Measurements from ENCODE around the gene CEACAM6.
"Not testable (repeated sequence)": the region's sequence is repeated elsewhere in the genome, so short reads cannot be mapped to it uniquely, and the experiment has no call there.

Gene CEACAM6

DNA sequence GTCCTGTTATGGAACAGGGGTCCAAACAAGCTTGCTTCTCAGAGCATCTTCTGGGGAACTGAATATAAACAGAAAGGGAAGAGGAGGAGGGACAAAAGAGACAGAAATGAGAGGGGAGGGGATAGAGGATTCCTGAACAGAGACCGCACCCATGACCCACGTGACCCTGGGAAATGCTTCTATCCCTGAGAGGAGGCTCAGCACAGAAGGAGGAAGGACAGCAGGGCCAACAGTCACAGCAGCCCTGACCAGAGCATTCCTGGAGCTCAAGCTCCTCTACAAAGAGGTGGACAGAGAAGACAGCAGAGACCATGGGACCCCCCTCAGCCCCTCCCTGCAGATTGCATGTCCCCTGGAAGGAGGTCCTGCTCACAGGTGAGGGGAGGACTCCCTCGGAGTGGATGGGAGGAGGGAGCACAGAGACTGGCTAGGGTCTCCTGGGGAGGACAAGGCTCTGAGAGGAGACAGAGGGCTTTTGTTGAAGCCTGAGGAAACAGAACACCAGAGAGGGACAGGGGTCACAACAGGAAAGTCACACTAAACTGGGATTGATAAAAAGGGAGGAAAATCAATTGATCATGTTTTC is at the start of gene CEACAM6:
CEACAM6 (plus strand) TSS at position 203 of the 586 bp plus-strand sequence; CDS start at position 312, 109 bp downstream.
- no peak for DNase-seq (ENCODE audit: low spot score)

DNA sequence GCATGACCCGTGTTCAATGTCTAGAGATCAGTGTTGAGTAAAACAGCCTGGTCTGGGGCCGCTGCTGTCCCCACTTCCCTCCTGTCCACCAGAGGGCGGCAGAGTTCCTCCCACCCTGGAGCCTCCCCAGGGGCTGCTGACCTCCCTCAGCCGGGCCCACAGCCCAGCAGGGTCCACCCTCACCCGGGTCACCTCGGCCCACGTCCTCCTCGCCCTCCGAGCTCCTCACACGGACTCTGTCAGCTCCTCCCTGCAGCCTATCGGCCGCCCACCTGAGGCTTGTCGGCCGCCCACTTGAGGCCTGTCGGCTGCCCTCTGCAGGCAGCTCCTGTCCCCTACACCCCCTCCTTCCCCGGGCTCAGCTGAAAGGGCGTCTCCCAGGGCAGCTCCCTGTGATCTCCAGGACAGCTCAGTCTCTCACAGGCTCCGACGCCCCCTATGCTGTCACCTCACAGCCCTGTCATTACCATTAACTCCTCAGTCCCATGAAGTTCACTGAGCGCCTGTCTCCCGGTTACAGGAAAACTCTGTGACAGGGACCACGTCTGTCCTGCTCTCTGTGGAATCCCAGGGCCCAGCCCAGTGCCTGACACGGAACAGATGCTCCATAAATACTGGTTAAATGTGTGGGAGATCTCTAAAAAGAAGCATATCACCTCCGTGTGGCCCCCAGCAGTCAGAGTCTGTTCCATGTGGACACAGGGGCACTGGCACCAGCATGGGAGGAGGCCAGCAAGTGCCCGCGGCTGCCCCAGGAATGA is 48.4 kb upstream of the CEACAM6 start:
- peak; percentile 66 for DNase-seq (ENCODE audit: low spot score)

DNA sequence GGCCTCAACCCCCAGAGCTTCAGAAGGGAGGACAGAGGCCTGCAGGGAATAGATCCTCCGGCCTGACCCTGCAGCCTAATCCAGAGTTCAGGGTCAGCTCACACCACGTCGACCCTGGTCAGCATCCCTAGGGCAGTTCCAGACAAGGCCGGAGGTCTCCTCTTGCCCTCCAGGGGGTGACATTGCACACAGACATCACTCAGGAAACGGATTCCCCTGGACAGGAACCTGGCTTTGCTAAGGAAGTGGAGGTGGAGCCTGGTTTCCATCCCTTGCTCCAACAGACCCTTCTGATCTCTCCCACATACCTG is 47.9 kb upstream of the CEACAM6 start:
- DNase-seq (ENCODE audit: low spot score), result no peak

DNA sequence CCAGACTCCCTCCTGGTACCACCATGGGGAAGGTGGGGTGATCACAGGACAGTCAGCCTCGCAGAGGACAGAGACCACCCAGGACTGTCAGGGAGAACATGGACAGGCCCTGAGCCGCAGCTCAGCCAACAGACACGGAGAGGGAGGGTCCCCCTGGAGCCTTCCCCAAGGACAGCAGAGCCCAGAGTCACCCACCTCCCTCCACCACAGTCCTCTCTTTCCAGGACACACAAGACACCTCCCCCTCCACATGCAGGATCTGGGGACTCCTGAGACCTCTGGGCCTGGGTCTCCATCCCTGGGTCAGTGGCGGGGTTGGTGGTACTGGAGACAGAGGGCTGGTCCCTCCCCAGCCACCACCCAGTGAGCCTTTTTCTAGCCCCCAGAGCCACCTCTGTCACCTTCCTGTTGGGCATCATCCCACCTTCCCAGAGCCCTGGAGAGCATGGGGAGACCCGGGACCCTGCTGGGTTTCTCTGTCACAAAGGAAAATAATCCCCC is 47.4 kb upstream of the CEACAM6 start:
- no peak for DNase-seq (ENCODE audit: low spot score)

DNA sequence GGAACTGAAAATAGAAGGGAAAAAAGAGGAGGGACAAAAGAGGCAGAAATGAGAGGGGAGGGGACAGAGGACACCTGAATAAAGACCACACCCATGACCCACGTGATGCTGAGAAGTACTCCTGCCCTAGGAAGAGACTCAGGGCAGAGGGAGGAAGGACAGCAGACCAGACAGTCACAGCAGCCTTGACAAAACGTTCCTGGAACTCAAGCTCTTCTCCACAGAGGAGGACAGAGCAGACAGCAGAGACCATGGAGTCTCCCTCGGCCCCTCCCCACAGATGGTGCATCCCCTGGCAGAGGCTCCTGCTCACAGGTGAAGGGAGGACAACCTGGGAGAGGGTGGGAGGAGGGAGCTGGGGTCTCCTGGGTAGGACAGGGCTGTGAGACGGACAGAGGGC is 46.8 kb upstream of the CEACAM6 start, which contains the start of gene CEACAM5:
CEACAM5 (plus strand) TSS at position 146 of the 400 bp plus-strand sequence; CDS start at position 252, 106 bp downstream.
- no peak for DNase-seq (ENCODE audit: low spot score)

DNA sequence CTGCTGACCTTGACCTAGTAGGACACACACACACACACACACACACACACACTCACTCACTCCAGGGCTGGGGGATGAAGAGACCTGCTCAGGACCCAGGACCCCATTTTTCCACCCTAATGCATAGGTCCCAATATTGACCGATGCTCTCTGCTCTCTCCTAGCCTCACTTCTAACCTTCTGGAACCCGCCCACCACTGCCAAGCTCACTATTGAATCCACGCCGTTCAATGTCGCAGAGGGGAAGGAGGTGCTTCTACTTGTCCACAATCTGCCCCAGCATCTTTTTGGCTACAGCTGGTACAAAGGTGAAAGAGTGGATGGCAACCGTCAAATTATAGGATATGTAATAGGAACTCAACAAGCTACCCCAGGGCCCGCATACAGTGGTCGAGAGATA is 45.8 kb upstream of the CEACAM6 start:
- DNase-seq (ENCODE audit: low spot score), result not testable (repeated sequence)

DNA sequence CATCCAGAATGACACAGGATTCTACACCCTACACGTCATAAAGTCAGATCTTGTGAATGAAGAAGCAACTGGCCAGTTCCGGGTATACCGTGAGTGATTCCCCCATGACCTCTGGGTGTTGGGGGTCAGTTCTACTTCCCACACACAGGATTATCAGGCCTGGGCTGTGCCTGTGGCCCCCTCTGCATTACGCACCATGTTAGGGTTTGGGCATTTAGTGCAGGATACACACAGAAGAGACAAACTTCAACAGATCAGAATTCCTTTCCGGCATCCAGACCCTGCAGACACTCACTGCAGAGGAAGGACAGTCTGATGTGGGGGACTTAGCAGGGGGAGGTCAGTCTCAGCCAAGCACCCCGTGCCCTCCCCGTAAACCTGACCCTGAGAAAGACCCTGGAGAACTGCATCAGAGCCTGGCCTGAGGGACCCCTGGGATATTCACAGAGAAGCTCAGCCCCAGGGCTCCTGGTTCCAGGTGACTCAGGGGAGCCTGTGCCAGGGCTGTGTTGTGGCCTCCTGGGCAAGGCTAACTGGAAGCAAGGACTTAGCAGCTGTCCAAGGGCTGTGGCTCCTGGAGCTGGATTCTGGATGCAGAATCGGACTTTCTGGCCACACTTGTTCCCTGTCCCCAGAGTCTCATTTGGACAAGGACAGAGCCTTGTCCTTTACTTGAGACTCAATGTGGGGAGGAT is 45.2 kb upstream of the CEACAM6 start:
- DNase-seq (ENCODE audit: low spot score), result no peak

DNA sequence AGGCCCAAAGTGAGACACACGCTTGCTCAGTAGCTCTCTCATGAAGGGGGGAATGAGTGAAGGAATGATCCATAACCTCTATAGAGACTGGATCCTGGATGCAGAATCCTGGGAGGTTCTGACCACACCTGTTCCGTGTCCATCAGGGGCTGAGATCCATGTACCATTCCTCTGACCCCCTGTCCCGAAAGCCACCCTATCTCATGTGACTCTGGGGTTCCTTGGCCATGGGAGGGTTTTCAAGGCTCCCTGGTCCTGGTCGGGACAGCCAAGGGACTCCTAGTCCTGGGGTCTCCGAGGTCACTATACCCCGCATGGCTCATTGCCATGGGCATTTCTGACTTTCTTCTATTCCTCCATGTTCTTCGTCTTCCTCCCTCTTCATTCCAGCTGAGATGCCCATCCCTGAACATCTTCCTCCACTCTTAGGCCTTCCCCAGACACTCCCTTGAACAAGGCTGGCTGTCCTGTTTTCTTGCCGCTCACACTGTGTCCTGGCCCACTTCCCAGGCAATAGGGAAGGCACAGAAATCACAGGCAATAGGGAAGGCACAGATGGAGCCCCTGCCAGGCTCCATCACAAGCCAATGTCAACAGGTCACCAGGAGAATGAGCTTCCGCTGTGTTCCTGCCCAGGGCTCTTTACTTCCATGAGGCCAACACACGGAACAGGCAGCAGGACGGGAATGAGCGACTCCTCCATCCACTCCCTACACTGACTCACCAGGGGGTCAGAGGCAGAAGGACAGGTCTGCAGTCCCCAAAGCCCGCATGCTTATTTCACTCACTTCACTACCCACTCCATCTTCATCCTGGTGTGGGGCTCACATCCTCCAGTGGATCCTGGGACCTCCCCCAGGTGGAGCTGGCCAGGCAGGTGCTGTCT is 43.7 kb upstream of the CEACAM6 start:
- no peak for DNase-seq (ENCODE audit: low spot score)

DNA sequence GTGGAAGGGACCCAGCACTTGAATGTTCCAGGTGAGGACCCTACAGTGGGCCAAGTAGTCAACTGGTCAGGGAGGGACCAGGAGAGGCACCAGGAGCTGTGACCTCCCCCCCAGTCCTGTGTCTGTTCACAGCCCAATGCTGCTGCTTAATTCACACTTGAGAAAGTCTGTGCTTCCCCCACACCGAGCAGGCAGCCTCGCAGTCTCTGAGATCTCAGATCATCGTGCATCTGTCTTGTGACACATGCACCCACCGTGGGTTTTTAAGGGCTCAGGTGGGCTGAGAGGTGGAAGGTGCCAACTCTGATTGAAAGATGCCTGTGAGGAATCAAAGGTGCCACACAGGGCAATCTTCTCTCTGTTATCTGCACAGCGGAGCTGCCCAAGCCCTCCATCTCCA is 40.7 kb upstream of the CEACAM6 start:
- DNase-seq (ENCODE audit: low spot score), result no peak

DNA sequence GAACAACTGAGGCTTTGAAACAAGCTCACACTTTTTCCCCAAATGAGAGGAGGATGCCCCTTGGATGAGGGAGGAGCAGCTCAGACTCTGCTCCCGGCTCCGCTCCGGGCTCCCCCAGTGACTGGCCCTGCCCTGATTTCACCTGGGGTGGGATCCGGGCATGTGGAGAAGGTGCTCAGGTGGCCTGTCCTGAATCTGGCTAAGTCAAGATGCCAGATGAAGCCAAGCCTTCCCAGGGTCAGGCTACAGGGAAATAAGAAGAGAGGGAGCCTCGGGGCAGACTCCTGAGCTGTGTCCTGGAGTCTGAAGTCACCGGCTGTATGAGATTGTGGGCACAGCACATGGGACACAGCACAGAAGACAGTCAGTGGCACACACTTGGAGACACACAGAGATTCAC is 36.6 kb upstream of the CEACAM6 start:
- DNase-seq (ENCODE audit: low spot score), result no peak

DNA sequence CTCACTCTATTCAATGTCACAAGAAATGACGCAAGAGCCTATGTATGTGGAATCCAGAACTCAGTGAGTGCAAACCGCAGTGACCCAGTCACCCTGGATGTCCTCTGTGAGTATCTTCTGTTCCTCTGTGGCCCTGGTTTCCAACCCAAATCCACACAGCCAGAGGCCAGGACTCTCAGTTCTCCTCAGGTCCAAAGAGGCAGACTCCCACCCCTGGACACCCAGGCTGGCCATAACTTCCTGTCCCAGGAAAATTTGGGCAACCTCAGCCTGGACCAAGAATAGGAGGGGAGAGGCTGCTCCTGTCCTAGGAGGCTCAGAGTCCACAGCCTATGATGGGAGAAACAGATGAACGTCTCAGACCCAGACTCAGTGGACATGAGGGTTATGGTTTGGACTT is 35.2 kb upstream of the CEACAM6 start:
- DNase-seq (ENCODE audit: low spot score), result no peak

DNA sequence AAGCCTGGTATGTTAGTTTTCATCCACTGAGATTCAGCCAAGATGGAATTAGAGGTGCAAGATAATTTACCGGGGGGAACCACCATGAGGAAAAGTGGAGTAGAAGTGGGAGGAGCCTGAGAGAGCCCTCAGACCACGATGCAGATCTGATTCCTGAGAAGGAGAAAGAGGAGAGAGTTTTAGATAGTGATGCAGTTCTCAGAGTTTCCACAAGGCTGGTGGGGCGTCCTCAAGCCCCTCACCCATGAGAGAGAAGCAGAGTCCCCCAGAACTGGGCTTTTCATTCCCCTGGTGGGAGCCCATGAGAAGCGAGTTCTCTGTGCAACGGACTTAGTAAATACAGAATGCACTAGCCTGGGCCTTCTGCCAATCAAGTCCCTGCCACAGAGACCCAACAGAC is 28.8 kb upstream of the CEACAM6 start:
- DNase-seq (ENCODE audit: low spot score), result no peak

DNA sequence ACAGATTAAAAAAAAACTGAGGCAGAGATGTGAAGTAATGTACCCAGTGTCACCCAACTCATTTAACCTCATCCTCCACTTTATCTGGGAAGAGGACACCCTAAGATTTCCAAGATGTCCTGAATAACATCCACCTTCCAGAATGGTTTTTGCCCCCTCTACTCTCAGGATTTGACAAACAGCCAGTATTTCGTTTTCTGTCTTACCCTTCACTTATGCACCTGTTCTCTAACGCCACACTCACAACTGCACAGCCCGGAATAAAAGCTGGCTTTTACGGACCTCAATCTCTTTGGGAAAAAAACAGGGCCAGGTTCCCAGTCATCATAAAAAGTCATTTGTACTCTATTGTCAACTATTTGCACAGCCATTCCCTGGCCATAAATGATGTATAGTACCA is 21.2 kb upstream of the CEACAM6 start:
- no peak for DNase-seq (ENCODE audit: low spot score)

DNA sequence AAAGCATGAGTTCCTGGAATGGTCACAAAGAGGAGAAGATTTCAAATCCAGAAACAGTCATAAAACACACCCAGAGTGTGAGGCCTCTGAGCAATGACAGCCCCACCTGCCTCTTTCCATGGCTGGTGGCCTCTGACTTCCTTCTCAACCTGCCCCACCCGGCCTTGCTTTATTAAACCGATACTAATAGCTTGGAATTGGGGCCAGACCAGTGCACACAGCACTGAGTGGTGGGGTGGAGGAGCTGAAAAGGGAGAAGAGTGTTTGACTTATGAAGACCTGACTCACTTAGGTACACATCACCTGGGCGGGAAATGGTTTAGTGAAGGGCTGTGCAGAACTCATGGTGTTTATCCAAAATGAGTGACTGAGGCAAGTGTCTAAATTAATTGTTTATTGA is 20.7 kb upstream of the CEACAM6 start:
- no peak for DNase-seq (ENCODE audit: low spot score)

DNA sequence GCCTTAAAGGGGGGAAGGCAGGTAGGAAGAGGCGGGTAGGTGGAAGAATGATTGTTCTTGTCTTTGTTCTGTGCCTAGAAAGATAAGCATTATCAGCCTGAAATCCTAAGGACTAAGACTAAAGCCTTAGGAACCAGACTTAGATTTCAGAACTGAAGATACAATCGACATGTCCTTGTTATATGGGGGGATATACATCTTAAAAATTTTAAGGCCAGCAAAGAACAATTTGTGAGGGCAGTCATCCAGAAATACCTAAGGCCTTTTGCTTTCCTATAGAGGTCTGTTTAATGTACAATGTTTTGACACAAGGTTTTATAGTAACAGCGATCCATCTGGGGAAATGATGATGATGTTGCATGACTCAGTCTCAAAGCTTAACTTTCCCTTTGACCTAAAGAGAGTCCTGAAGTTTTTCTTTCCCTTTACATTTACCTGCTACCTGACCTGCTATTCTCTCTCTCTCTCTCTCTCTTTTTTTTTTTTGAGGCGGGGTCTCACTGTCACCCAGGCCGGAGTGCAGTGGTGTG is 20.2 kb upstream of the CEACAM6 start:
- no peak for DNase-seq (ENCODE audit: low spot score)

DNA sequence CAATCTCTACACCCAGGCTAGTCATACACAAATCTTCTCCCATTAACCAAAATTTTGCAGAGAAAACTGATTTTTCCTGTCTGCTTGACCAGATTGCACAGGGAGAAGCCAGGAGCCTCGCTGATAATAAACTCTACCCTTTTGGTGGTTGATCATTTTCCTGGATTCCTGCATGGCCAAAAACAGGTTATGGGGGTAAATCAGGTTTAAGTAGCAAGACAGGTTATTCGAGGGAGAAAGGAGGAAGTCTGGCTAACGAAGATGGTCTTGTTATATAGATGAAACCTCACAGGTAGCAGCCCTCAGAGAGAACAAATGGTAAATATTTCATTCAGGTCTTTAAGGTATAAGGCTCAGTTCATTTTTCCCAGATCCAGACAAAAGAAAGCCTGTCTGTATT is 16.0 kb upstream of the CEACAM6 start:
- no peak for DNase-seq (ENCODE audit: low spot score)

DNA sequence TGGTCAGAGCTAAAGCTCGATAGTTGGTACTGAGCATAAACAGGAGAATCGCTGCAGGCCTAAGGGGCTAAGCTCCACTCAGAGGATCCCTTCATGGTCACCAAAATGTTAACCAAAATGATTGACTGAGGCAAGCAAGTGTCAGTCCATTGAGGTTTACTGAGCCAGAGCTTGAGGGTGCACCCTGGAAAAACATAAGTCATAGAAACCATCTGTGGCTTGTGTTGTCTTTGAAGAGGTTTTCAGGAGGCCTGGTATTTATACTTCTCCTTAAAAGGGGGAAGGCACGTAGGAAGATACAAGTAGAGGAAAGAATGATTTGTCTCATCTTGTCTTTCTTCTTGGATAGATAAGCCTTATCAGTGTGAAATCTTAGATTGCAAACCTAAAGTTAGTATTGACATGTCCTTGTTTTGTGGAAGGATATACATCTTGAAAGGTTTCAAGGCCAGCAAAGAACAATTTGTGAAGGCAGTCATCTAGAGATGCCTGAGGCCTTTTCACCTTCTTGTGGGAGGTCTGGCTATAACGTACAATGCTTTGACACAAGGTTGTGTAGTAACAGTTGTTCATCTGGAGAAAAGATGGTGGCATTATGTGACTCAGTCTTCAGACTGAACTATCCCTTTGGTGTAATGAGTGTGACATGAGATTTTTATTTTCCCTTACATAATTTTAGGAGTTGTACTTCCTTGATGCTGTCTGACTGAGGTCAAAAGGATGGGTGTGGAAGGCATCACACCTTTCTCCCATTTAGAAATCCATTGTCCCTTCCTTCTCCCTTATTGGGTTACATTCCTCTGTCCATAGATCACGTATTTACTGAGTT is 14.7 kb upstream of the CEACAM6 start:
- DNase-seq (ENCODE audit: low spot score), result no peak

DNA sequence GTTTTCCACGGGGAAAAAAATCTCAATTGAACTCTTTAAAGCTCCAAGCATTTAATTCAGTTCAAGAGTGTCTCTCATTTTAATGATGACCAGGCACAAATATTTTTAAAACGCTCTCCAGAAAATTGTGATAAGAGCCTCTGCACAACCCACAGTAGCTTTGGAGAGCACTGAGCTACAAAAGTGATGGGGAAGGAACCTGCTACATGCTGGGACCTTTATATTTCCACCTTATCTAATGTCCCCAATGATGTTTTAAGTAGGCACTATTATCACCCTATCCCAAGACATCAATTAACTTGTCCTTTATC is 14.1 kb upstream of the CEACAM6 start:
- DNase-seq (ENCODE audit: low spot score), result no peak

DNA sequence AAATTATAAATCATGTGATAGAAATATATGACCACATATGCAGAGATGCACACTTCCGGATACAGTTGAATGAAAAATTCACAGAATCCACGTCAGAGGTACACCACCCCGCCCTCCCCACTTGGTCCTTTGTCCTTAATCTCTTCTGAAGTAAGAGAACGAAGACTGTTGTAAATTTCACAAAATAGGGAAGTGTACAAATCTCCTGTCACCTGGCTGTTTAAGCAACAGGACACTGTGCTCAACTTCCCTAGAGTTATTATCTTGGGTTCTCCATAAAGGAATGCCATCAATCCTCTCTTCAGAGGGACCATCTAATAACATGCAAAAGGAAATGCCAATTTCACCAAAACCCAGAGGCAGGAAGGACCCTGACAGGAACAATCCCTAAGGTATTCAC is 10.5 kb upstream of the CEACAM6 start:
- no peak for DNase-seq (ENCODE audit: low spot score)

DNA sequence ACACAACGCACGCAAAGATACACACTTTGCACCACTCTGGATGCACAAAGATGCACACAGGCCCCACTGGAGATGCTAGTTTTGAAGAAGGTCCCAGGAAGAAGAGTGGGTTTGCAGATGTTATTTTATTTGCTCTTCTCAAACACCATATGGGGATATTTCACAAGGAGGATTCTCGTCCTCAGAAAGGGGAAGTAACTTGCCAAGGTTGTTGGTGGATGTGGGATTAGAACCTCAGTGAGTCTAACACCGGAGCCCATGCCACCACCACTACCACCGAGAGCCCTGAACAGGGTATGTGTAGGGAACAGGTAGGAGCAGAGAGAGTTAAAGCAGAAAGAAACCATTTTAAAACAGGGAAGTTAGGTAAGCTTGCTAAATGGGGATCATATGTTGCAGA is 9.6 kb upstream of the CEACAM6 start:
- DNase-seq (ENCODE audit: low spot score), result no peak

DNA sequence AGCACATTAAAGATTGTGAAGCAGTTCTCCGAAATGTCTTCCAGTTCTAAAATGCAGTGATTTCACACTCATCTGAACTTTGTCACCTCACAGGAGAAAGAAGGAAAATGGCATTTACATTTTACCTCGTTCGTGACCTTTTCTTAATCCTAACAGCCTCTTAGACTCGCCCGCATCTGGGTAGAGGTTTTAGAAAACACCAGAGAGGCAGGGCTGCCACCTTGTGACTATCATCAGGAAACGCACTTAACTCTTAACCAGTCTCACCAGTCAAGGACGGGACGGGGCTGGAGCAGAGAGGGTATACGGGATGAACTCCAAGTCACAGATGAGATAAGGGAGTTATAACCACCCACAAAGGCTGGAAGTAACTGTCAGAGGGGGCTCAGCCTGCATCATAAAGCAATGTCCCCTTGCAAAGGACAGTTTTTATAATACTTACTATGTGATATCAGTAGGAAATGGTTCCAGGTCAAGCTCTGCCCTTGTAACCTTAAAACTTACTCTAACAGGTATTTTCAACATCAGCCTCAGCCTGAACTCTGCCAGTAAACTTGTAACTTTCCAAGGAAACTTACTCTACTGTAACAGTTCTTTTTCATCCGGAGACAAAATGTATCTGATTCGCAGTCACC is 8.6 kb upstream of the CEACAM6 start:
- DNase-seq (ENCODE audit: low spot score), result no peak

All from hematopoietic multipotent progenitor cell treated with erythropoietin and hydrocortisone succinate and interleukin-3 and kit ligand, for 17 days (in vitro differentiated cells).